A673 (cell line): ENCODE data around the gene ASPRV1.

ENCODE experiments used
- CTCF ChIP-seq: fragments of 300-800, 200-600 bp; sonication (generic); conservative IDR thresholded peaks from 2 replicates; pipeline ENCODE4 v1.5.1; 2017; ENCODE audit warnings: low read depth, mild to moderate bottlenecking, antibody characterized with exemption, low read length, moderate library complexity, mixed read lengths
- EZH2 ChIP-seq: fragments of 200-600 bp; sonication (generic); IDR thresholded peaks from 2 replicates; pipeline ENCODE4 v1.6.1; 2017; ENCODE audit warnings: borderline replicate concordance, low read depth, mild to moderate bottlenecking, mixed read lengths, antibody characterized with exemption, low read length; ENCODE audit not compliant: poor library complexity, severe bottlenecking

DNA sequence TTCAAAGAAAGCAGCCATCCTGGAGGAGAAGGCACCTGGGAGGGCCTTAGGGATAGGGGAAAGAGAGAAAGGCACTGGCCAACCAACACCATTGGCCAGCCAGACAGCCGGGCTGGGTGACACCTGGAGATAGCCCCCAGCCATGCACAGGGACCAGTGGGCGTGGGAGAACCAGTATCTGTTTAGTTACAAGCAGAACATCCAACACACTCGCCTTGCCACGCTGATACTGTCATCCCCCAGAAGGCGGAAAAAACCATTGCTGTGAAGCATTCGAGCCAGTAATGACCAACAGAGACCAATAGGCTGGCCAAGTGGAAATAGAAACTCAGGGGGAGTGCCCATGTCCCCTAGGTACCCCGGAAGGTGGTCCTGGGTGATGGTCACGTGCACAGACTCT lies 15.5 kb downstream of the ASPRV1 start:
- TF ChIP-seq CTCF (no peak), EZH2 (no peak)
